GM19438 (cell line): ENCODE measurements around the gene TARBP2.
A peak's percentile ranks its signal among the peaks of the same experiment; 100 is the strongest.

Experiments used
- ATAC-seq: cut with Tn5 transposase; IDR thresholded peaks from one replicate; pipeline ENCODE4 v1.9.1; 2021; ENCODE audit warnings: low read depth; ENCODE audit not compliant: unreplicated experiment

Gene TARBP2

DNA sequence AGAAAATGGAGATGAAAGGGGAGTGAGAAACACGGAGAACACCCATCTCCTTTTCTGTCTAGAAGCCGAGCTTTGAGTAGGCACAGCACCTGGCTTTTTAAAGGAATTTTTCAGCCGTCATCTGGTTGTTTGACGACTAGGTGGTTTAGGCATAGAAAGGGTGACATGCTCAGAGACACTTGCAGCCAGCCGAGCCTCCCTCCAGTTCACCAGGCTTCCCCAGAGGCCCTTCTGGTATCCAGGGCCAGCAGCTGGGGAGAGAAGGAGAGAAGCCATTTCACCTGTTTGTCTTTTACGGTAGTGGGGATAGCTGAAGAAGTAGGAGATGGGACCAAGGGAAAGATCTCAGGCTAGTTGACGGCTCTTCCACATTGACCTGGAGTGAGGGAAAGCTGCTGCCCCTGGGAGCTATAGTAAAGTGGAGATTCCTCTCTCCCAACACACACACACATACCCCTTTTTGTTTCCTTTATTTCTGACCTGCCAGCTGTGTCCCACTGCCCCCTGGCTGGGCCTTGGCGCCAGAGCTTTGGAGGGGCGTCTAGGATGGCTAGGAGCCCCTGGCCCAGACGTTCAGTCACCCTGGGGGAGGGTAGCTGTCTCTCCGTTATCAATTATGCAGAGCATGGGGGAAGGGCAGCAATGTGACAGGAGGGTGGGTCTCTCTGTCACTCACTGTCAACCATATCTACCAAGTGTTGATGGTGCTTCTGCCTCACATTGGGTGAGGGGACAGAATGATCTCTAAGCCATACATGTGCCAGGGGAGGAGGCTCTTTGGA lies 7.3 kb upstream of the TARBP2 start:
- no peak for ATAC-seq

DNA sequence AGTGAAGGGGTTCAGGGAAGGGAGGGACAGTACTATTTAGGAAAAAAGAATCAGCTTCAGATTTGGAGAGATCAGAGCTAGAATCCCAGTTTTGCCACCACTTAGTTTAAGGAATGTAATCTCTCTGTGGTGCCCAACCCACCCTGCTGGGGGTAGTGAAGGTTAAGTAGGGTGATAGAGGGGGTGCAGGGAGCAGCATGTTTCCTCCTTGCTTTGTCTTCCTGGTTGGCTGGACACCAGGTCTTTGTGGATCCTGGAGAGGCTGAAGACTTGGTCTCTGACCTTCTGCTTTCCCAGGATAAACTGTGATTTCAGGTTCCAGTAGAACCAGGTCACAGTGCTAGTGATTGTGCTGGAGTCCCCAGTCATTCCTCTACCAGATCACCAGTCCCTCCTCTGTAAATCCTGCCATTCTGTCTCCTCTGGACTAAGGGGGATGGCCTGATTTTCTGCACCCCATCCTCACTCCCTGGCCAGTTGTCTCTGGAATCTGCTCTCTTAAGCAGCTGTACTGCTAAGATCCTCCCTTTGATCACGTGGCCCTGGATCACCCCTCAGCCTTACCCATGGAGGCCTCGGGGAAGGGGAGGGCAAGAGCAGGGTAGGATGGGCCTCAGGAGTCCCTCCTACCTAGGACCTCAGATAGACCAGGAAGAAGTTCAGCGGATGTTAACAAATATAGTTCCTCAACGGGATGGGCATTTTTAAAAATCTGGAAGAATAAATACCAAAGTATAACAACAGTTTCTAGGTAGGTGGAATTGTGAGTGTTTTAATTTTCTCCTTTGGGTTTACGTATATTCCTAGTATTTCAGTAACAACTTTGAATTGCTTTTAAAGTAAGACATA lies 5.0 kb upstream of the TARBP2 start:
- ATAC-seq = no peak

DNA sequence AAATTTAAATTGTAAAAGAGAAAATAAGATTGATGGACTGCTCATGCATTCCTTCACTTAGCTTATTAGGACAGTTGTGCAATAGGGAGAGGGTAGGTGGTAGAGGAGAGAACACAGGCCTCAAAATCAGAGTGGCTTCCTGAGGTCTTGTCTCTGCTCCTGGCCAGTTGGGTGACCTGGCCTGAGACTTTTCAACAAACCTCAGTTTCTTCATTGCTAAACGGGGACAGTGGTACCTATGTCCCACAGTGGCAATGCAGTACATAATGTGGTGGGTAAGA lies 4.4 kb upstream of the TARBP2 start:
- no peak for ATAC-seq

DNA sequence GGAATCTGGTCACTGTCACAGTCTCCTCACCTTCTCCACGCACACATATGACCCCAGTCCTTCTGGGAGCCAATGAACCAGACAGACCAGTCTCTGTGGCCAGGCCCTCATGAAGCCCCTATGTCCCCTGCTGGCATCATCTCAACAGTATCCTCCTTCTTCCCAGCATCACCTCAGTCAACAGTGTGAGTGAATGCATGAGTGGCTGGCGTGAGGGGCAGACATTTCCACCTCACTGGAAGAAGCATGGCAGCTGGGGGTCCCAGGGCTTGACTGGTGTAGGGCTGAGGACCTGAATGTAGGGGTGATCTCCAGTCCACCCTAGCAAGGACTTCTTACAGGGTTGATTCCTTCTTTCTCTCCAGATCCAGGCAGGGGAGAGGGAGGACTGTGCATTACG lies 3.6 kb upstream of the TARBP2 start:
- no peak for ATAC-seq

DNA sequence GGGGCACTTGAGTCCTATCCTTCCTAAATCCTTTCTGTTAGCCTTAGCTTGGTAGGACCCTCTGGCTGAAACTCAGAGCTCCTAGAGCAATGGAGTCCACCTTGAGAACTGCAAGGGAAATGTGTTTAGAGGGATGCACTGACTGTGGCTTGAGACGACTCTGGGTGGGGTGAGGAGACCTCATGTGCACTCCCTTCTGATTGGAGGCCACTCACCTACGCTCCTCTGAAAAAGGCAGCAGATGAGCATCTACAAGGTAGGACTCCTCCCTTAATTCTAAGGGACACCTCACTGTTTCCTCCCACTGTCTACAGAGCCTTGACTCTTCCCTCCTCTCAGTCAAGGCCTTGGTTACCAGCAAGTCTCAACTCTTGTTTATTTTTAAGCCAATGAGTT lies 2.9 kb upstream of the TARBP2 start:
- no peak for ATAC-seq

DNA sequence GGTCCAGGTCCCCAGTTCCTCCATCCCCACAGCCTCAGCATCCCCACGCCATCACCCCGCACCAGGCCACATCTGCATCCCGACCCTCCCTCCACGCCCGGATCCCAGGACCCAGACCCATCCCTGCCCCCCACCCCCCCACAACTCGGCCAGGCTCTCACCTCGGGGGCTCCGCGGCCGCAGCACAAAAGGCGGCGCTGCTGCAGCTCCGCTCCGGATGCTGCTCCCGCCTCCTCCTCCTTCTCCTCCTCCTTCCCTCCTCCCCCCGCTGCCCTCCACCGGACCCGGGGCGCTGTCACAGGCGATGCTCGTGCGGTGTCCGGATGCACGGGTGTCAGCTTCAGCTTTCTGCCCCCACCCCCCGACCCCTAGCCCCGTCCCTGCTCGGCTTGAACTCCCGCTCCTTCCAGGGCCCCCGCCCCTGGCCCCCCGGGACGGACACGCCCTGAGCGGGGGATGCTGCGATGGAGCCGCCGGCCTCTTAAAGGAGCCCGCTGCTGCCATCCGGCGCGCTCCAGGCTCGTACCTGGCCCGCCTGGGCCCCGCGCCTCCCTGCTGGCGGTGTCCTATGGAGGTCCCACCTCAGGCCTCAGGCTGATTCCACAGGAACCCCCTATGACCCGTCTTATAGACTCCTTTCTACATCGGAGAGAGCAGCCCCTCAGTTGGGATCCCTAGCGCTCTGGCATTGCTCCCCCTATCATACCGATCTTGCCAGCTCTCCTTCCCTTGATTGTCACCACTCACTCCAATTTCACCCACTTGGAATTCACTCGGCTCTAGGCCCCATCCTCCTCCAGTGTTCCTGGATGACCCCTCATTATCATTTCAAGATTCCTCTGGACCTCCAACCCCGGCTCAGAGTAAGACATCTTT lies 1.6 kb upstream of the TARBP2 start, which contains the start of gene MAP3K12:
Gene MAP3K12 (minus strand): TSS at position 193 of the 876 bp plus-strand sequence. CDS start 12,067 bp downstream, outside the sequence.
- no peak for ATAC-seq

DNA sequence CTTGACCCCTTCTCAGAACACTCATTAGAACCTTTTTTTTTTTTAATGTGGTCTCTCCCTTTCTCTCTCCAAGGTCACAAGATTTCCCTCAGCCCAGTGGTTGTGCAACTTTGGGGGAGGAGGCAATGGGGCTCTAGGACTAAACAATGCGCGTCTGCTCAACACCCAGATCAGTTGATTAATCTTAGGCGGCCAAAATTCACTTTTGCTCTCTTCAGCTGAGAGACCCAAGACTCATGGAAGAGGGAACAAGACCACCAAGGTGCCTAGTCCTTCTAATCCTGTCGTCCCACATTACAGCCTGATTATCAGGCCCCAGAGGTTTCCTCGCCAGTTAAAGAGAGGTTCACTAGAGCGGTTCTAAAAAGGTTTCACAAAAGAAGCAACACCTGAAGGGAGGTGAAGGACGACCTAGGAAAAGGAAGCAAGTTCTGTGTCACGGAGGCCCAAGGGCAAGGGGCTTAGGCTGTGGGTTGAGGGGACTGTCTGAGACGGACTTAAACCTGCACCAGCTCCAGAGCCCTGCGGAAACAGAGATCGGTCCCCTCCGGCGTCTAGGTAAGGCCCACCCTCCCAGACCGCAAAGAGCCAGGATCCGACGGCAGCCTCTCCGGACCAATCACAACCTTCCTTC lies 824 bp upstream of the TARBP2 start:
- ATAC-seq = no peak

DNA sequence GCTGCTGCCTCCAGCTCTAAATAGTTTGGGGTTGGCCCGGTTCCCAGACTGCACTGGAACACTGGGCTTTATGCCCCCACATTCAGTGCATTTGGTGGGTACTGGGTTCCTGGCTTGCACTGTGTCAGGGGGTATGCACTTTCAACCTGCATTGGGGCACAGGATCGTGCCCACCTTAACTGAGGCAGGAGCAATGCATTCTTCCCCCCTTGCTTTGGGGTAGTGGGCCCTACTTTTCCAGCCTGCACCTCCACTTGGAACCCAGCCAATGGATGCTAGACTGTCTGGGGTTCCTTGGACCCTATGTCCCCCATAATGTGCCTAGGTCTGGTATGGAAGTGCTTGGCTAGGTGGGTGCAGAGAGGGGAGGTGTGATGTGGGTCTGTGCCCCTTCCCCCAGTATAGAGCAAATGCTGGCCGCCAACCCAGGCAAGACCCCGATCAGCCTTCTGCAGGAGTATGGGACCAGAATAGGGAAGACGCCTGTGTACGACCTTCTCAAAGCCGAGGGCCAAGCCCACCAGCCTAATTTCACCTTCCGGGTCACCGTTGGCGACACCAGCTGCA lies 615 bp downstream of the TARBP2 start:
- ATAC-seq = no peak

DNA sequence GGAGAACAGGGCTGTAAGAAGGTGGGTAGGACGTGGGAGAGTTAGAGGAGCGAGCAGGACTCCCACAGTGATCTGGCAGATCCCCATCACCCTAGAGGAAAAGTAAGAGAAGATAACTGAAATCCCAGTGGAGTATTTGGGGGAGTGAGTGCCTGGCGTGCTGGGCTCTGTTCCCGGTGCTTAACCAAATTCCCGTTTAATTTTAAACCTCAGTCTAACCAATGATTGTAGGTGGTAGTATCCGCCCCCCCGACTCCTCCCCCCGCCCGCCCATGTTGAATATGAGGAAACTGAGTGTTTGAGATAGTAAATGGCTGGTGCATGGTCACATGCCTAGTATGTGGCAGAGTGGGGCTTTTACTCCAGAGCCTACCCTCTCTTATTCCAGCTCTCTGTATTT lies 1.2 kb downstream of the TARBP2 start:
- no peak for ATAC-seq

DNA sequence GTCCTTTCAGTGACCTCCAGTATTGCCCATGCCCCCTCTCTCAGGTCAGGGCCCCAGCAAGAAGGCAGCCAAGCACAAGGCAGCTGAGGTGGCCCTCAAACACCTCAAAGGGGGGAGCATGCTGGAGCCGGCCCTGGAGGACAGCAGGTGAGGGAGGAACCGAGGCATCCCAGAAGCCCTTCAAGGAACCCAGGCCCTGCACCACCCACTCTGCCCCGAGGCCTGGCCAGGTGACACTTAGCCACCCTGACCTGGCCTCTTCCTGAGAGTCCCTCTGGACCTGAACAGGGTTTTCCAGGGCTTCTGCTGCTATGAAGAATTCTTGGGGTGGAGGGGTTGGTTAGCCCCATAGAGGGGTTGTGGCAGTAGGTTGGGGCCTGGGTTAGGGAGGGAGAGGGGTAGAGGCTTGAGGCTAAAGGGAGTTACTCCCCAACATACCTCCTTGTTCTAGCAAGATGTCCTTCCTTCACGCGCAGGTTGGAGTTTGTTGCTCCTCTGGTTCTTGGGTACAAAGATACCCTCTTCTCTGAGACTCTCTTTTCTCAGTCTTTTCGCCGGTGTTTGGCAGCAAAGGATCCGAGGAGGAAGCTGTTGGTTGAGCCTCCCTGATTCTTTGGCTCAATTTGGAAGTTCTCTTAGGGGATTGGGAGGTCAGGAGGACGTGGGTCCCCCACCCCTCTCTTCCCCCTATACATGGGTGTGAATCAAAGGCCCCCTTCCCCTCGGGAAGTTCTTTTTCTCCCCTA lies 2.1 kb downstream of the TARBP2 start:
- ATAC-seq = no peak

DNA sequence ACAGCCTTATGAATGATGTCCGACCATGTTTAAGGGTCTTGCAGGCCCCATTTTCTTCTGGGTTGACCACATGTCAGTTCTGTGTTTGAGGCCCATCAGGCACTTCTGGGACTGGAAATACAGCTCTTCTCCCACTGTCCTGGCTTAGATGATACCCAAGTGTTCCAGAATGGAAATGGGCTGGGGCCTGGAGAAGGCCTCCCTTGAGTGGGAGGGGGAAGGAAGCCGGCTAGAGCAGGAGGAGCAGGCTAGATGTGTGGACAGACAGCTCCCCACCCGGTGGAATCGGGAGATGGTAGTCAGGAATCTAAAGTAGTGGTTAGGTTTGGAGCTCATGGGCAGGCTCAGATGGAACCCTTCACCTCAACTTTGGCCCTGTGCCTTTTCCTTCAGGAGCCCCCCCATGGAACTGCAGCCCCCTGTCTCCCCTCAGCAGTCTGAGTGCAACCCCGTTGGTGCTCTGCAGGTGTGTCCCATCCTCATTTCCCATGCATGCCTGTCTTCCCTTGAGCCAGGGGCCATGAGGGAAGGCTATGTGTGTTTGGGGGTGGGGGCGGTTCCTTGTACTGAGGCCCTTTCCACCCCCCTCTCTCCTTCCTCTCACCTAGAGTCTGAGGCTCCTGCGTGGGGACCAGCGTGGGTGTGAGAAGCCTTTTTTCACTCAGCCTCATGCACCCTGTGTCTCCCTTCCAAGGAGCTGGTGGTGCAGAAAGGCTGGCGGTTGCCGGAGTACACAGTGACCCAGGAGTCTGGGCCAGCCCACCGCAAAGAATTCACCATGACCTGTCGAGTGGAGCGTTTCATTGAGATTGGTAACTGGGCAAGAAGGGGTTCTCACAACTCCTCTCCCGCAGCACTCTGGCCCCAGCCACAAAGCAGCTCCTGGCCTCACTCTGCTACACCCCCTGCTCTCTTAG lies 3.2 kb downstream of the TARBP2 start:
- ATAC-seq = no peak

DNA sequence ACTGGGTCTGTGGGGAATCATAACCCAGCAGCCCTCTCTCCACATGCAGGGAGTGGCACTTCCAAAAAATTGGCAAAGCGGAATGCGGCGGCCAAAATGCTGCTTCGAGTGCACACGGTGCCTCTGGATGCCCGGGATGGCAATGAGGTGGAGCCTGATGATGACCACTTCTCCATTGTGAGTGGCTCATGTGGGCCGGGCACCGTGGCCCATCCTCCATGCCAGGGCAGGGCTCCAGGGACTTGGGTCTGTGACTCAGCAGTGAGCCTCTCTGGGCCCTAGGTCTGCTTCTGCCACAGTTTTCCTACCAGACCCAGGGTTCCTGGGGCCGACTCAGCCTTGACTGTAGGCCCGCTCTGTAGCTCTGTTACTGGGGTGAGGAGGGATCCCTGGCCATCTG lies 4.0 kb downstream of the TARBP2 start:
- ATAC-seq = no peak

DNA sequence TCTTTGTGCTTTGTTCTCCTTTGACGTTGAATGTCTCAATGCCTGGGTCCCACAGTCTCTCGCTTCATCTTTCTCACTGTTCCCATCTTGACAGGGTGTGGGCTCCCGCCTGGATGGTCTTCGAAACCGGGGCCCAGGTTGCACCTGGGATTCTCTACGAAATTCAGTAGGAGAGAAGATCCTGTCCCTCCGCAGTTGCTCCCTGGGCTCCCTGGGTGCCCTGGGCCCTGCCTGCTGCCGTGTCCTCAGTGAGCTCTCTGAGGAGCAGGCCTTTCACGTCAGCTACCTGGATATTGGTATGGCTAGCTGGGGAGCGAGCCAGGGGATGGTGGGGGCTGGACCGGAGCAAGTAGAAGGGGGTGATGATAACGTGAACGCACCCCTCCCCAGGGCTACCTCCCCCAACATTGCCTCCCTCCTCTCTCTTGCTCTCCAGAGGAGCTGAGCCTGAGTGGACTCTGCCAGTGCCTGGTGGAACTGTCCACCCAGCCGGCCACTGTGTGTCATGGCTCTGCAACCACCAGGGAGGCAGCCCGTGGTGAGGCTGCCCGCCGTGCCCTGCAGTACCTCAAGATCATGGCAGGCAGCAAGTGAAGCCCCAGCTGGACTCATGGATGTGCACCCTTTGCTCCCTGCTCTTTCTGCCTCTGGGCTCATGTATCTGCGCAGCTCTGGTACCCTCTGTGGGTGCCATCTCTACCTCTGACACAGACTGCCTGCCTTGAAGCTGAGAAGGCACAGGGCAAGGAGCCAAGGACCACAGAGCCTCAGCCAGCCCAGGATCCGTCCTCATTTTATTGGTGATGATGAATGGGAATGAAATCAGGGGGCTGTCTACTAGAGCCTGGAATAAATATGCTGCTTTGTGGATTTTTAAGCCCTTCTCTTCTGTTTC lies 4.7 kb downstream of the TARBP2 start:
- ATAC-seq = no peak

DNA sequence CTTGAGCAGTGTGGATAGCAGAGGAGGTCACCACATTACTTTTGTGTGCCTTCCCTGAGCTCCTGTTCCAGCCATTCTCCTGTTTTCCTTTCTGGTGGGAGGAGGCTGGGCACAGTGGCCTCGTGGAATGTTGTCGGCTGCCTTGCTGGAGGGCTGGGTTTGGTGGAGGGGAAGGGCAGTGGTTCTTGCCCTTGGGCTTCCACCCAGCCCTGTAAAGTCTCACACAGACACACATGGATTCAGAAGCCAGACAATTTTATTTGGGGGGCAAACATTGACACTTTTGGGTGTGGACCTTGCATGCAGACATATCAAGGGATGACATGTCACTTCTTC lies 5.3 kb downstream of the TARBP2 start:
- ATAC-seq = no peak

DNA sequence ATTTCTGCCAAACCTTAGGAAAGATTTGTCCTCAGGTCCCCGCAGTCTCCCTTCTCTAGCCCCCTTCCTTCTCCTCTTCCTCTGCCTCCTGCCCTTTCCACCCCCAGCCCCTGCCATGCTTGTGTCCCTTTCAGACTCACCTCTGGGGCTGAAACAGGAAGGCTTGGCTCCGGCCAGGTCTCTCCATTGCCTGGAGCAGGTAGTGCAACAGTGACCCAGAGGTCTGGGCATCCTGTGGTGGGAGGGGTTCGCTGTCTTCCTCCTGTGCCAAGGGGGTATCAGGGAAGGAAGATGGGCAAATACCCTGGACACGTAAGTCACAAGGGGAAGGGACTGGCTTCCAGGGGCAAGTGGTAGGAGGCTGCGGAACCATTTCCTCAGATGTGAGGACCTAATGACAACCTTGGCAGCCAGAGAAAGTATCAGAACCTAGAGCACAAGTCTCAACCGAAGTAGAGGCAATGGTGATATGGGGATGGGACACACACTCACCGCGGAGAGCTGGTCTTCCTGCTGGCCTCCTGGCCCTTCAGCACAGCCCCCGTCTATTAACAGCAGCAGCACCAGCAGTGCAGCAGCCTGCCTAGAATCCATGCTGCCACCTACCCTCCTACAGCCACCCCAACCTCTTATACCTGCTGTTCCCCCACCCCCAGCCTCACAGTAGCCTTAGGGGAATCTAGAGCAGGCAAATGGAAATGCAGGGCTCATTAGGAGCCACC lies 6.0 kb downstream of the TARBP2 start, which contains the start of gene NPFF:
Gene NPFF (minus strand): TSS at position 604 of the 722 bp plus-strand sequence. CDS start 10 bp downstream, at position 594.
- ATAC-seq = no peak

DNA sequence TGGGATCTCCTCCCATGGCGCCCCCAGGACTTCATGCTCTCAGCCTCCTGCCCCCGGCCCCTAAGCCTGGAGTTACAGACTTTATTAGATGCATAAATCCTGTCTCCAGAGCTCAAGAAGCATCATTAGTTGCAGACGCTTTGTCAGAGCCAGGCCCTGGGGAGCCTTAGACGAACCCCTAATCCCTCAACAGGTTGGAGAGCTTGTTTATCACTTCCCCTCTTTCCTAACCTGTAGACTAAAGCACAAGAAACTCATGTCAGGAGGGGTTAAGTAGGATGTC lies 6.5 kb downstream of the TARBP2 start:
- no peak for ATAC-seq

DNA sequence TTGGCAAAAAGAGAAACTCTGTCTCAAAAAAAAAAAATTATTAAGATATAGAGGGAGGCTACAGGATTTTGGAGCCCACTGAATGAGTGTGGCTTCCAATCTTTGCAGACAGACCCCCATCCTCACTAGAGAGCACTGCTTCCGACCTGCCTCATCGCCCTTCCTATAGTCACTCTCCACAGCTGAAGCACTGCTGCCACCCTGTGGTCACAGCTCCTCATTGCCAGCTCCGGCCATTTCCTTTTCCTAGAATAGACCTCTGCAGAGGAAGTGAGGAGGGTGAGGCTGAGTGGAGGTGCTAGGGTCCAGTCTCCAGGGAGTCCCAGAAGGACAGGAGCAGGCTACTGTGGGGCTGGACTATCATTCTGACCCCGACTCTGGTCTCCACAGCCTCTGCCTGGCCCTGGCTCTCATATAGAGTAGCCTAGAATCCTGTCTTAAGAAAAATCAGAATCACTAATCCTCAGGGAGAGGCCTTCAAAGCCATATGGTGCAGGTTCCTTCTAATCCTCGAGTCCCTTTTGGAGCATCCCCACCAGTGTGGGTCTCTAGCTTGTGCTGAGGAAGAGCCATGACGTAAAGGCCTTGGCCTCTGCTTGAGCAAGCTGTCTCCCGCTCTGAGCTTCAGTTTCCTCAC lies 7.6 kb downstream of the TARBP2 start:
- ATAC-seq = peak; percentile 92
